Loucy (cell line): Measurements from ENCODE around the gene FAIM2.

Experiments
- EZH2phosphoT487 ChIP-seq: fragments of 200-600 bp; IDR thresholded peaks from 2 replicates; pipeline ENCODE4 v1.6.1; 2018; ENCODE audit warnings: antibody characterized with exemption, mild to moderate bottlenecking, moderate library complexity, borderline replicate concordance
- TF ChIP-seq, protein P1 (sequence below): fragments of 200-600 bp; sonication (generic); conservative IDR thresholded peaks from 2 replicates; pipeline ENCODE4 v1.5.1; 2014; ENCODE audit warnings: mild to moderate bottlenecking, antibody characterized with exemption, low read length

DNA sequence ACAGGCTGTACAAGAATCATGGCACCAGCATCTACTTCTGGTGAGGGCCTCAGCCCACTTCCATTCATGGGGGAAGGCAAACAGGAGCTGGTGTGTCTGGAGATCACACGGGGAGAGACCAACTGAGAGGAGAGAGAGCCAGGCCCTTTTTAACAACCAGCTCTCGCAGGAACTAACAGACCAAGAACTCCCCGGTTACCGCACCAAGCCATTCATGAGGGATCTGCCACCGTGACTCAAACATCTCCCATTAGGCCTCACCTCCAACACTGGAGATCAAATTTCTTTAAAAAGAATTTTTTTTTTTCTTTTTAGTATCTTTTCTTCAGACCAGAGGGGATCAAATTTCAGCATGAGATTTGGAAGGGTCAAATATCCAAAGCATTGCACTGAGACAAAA lies 30.1 kb upstream of the FAIM2 start:
- TF ChIP-seq, protein P1, sequence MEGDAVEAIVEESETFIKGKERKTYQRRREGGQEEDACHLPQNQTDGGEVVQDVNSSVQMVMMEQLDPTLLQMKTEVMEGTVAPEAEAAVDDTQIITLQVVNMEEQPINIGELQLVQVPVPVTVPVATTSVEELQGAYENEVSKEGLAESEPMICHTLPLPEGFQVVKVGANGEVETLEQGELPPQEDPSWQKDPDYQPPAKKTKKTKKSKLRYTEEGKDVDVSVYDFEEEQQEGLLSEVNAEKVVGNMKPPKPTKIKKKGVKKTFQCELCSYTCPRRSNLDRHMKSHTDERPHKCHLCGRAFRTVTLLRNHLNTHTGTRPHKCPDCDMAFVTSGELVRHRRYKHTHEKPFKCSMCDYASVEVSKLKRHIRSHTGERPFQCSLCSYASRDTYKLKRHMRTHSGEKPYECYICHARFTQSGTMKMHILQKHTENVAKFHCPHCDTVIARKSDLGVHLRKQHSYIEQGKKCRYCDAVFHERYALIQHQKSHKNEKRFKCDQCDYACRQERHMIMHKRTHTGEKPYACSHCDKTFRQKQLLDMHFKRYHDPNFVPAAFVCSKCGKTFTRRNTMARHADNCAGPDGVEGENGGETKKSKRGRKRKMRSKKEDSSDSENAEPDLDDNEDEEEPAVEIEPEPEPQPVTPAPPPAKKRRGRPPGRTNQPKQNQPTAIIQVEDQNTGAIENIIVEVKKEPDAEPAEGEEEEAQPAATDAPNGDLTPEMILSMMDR, result no peak
- no peak for TF ChIP-seq EZH2phosphoT487
